GM12878 (cell line): ENCODE data around the gene CGB2. TPM values are rescaled to one million over a fixed set of nuclear protein-coding genes. Genes with fewer than 3 reads are reported as not detected.

Experiments used
- ATAC-seq: fragments of 200-7000 bp; cut with Tn5 transposase; 3 replicates; pipeline ENCODE4 v1.9.1; 2020; ENCODE audit warnings: mild to moderate bottlenecking, moderate library complexity
- BruUV-seq: library from RNA; stranded (reverse); fragments of 400-500 nt; replicated peaks from 2 replicates; lab custom pipeline; 2021; lab: Mats Ljungman, UMichigan
- CTCF ChIA-PET: fragments of 300-600 bp; sonication (Branson Sonifier 250); formaldehyde crosslinking; extraction: SDS; loops from one replicate; lab custom pipeline; 2021; ENCODE audit warnings: inconsistent platforms; lab: Yijun Ruan, JAX
- POLR2A ChIA-PET: fragments of 350-600 bp; formaldehyde crosslinking; extraction: SDS; loops from one replicate; lab custom pipeline; 2021; ENCODE audit warnings: inconsistent platforms; lab: Charles Lee
- RAD21 ChIA-PET: fragments of 300-600 bp; sonication (Branson Sonifier 250); formaldehyde crosslinking; loops from one replicate; lab custom pipeline; 2023; ENCODE audit warnings: antibody characterized with exemption; ENCODE audit not compliant: unreplicated experiment; lab: Charles Lee
- SMC1A ChIA-PET: fragments of 300-600 bp; sonication (Branson Sonifier 250); formaldehyde crosslinking; loops from one replicate; lab custom pipeline; 2023; ENCODE audit not compliant: unreplicated experiment, uncharacterized antibody; lab: Charles Lee
- DNase-seq: peaks from one replicate; pipeline ENCODE4 v3.0.0-alpha.2; 2011; ENCODE audit warnings: low read depth, low spot score
- FAIRE-seq: peaks from 3 replicates; lab custom pipeline; 2011; peaks lifted over from hg19 to GRCh38; lab: Jason Lieb, UNC
- H2AFZ ChIP-seq: 2 replicates; pipeline ENCODE4 v1.6.0; 2011; ENCODE audit warnings: low read depth, low read length, control low read depth; ENCODE audit not compliant: control insufficient read depth
- H3K27ac ChIP-seq: 2 replicates; pipeline ENCODE4 v1.5.1; 2011; ENCODE audit warnings: control low read depth; ENCODE audit not compliant: control insufficient read depth, insufficient read depth
- H3K27me3 ChIP-seq, 2 experiments: replicated peaks in 1 of 2; 2 replicates each; pipeline versions ENCODE4 v1.6.0 to v1.6.1; 2011; ENCODE audit warnings: low read length in 1 of 2; ENCODE audit not compliant: control insufficient read depth in 2 of 2, insufficient read depth in 2 of 2
- H3K36me3 ChIP-seq, 2 experiments: 2 replicates each; pipeline ENCODE4 v1.5.1; 2011; ENCODE audit warnings: low read length in 1 of 2; ENCODE audit not compliant: control insufficient read depth in 2 of 2, insufficient read depth in 2 of 2
- H3K4me1 ChIP-seq: 2 replicates; pipeline ENCODE4 v1.6.1; 2011; ENCODE audit warnings: mild to moderate bottlenecking, low read length, moderate library complexity, mixed read lengths; ENCODE audit not compliant: control insufficient read depth, insufficient read depth
- H3K4me2 ChIP-seq: 2 replicates; pipeline ENCODE4 v1.6.0; 2011; ENCODE audit warnings: control low read depth; ENCODE audit not compliant: control insufficient read depth, insufficient read depth
- H3K4me3 ChIP-seq: fragments of 200-600 bp; sonication (generic); 2 replicates; pipeline ENCODE4 v1.5.1; 2016
- H3K79me2 ChIP-seq: 2 replicates; pipeline ENCODE4 v1.6.0; 2011; ENCODE audit warnings: low read length; ENCODE audit not compliant: control insufficient read depth, insufficient read depth
- H3K9ac ChIP-seq: 2 replicates; pipeline ENCODE4 v1.8.0; 2011; ENCODE audit warnings: low read length, control low read depth, mixed read lengths; ENCODE audit not compliant: control insufficient read depth, insufficient read depth
- H3K9me3 ChIP-seq: replicated peaks from 3 replicates; pipeline ENCODE4 v1.5.1; 2011; ENCODE audit warnings: mild to moderate bottlenecking, low read length; ENCODE audit not compliant: control insufficient read depth, insufficient read depth
- H4K20me1 ChIP-seq: 2 replicates; pipeline ENCODE4 v1.6.0; 2011; ENCODE audit not compliant: control insufficient read depth, insufficient read depth
- BACH1 ChIP-seq: fragments of 450-650 bp; IDR thresholded peaks from 2 replicates; pipeline ENCODE4 v1.6.1; 2017; ENCODE audit warnings: mild to moderate bottlenecking, borderline replicate concordance
- CREB1 ChIP-seq: IDR thresholded peaks from 2 replicates; pipeline ENCODE4 v1.6.1; 2012; ENCODE audit warnings: low read depth, mild to moderate bottlenecking, inconsistent platforms
- DPF2 ChIP-seq: fragments of 450-650 bp; IDR thresholded peaks from 2 replicates; pipeline ENCODE4 v1.6.1; 2017; ENCODE audit warnings: mild to moderate bottlenecking
- EED ChIP-seq: sonication (generic); IDR thresholded peaks from 2 replicates; pipeline ENCODE4 v1.6.1; 2016; ENCODE audit warnings: antibody characterized with exemption, low read depth
- EGR1 ChIP-seq, 2 experiments: IDR thresholded peaks; 1 replicate in 1 of 2; 2 replicates in 1 of 2; pipeline ENCODE4 v1.6.1; 2011 to 2012; ENCODE audit warnings: low read depth in 2 of 2, low read length in 2 of 2, borderline replicate concordance in 1 of 2, mild to moderate bottlenecking in 1 of 2, moderate library complexity in 1 of 2
- FOXM1 ChIP-seq: IDR thresholded peaks from 2 replicates; pipeline ENCODE4 v1.6.1; 2012; ENCODE audit warnings: low read depth, mild to moderate bottlenecking, inconsistent platforms, low read length, moderate library complexity
- GABPA ChIP-seq: IDR thresholded peaks from 2 replicates; pipeline ENCODE4 v1.6.1; 2014; ENCODE audit warnings: antibody characterized with exemption, low read depth, mild to moderate bottlenecking, inconsistent platforms
- HDAC2 ChIP-seq: fragments of 200-600 bp; sonication (generic); IDR thresholded peaks from 2 replicates; pipeline ENCODE4 v1.6.1; 2017
- IRF4 ChIP-seq: IDR thresholded peaks from 2 replicates; pipeline ENCODE4 v1.6.1; 2011; ENCODE audit warnings: low read depth, low read length
- LARP7 ChIP-seq: fragments of 450-650 bp; IDR thresholded peaks from 2 replicates; pipeline ENCODE4 v1.6.1; 2017; ENCODE audit warnings: mild to moderate bottlenecking
- NFIC ChIP-seq: IDR thresholded peaks from 2 replicates; pipeline ENCODE4 v1.6.1; 2012; ENCODE audit warnings: low read depth, mild to moderate bottlenecking, inconsistent platforms, low read length, moderate library complexity
- PML ChIP-seq: IDR thresholded peaks from 2 replicates; pipeline ENCODE4 v1.6.1; 2012; ENCODE audit warnings: low read length, inconsistent platforms
- SREBF1 ChIP-seq: IDR thresholded peaks from 2 replicates; pipeline ENCODE4 v1.6.1; 2012; ENCODE audit warnings: mild to moderate bottlenecking, low read length
- SUPT20H ChIP-seq: IDR thresholded peaks from 2 replicates; pipeline ENCODE4 v1.6.1; 2011; ENCODE audit warnings: low read depth, mild to moderate bottlenecking, low read length, moderate library complexity, borderline replicate concordance; ENCODE audit not compliant: control insufficient read depth
- SUZ12 ChIP-seq: fragments of 200-600 bp; sonication (generic); IDR thresholded peaks from one replicate; pipeline ENCODE4 v1.6.1; 2018; ENCODE audit warnings: antibody characterized with exemption, mild to moderate bottlenecking; ENCODE audit not compliant: unreplicated experiment
- WRNIP1 ChIP-seq: IDR thresholded peaks from 2 replicates; pipeline ENCODE4 v1.6.1; 2011; ENCODE audit warnings: low read depth, low read length, improper control_type of control experiment, borderline replicate concordance
- YY1 ChIP-seq: IDR thresholded peaks from 2 replicates; pipeline ENCODE4 v1.6.1; 2011; ENCODE audit warnings: low read depth, mild to moderate bottlenecking, low read length
- WGBS: methylation state at CpG from one replicate; pipeline ENCODE4 v1.1.6; 2016; ENCODE audit warnings: low lambda C conversion rate; ENCODE audit not compliant: insufficient replicate concordance, insufficient coverage; ENCODE audit errors: missing lambda C conversion rate; 5-methylcytosine and 5-hydroxymethylcytosine counted together
- in situ Hi-C: fragments of 300-500 bp; cut with MboI; formaldehyde crosslinking; loops from 9 replicates; pipeline ENCODE4 v1.14.3; 2018; ENCODE audit warnings: mixed read lengths
- intact Hi-C: fragments of 100-400 bp; cut with micrococcal nuclease; formaldehyde crosslinking; loops from one replicate; pipeline ENCODE4 v1.14.2; 2022; ENCODE audit not compliant: unreplicated experiment
- polyA plus RNA-seq, 11 experiments: library from polyadenylated mRNA; depleted of rRNA in 4 of 11; unstranded in 6 of 11; stranded (reverse) in 5 of 11; fragments of >200 nt; fragmentation: Nextera tagmentation in 4 of 11; fragmentation: Illumina TruSeq in 1 of 11; extraction: Ambion mirVana in 4 of 11; extraction: Trizol in 1 of 11; gene quantifications; 1 replicate in 1 of 11; 2 replicates in 10 of 11; pipeline versions ENCODE4 v1.2.1 to v1.2.3, GENCODE V29; 2011 to 2016; ENCODE audit warnings: inconsistent platforms in 2 of 11, missing spikeins in 2 of 11, low read depth in 1 of 11
- total RNA-seq, 4 experiments: library from RNA; depleted of rRNA in 3 of 4; stranded (reverse); fragments of >200 nt in 3 of 4; fragmentation: Illumina TruSeq in 1 of 4; extraction: Trizol in 1 of 4; gene quantifications; 2 replicates each; pipeline versions ENCODE4 v1.2.1 to v1.2.3, GENCODE V29; 2013 to 2021
- TF ChIP-seq, protein P1 (sequence below), 3 experiments: IDR thresholded peaks in 2 of 3; conservative IDR thresholded peaks in 1 of 3; 2 replicates each; pipeline ENCODE4 v1.5.1; 2011; ENCODE audit warnings: low read depth in 3 of 3, low read length in 3 of 3, mild to moderate bottlenecking in 3 of 3, control low read depth in 2 of 3, moderate library complexity in 2 of 3, inconsistent platforms in 1 of 3, mixed read lengths in 1 of 3; ENCODE audit not compliant: control insufficient read depth in 2 of 3, insufficient read depth in 1 of 3; ENCODE audit errors: extremely low read depth in 1 of 3
- TF ChIP-seq, protein P2 (sequence below): IDR thresholded peaks from 2 replicates; pipeline ENCODE4 v1.6.1; 2012; ENCODE audit warnings: improper control_type of control experiment, low read depth, low read length; ENCODE audit not compliant: insufficient replicate concordance

Gene CGB2
- total and polyA plus RNA-seq, 10 of the 15 experiments (the other 5 are each of a cell fraction or from before 2014, with no cell fraction given): 0.20 to 0.37 TPM; not detected in 8

DNA sequence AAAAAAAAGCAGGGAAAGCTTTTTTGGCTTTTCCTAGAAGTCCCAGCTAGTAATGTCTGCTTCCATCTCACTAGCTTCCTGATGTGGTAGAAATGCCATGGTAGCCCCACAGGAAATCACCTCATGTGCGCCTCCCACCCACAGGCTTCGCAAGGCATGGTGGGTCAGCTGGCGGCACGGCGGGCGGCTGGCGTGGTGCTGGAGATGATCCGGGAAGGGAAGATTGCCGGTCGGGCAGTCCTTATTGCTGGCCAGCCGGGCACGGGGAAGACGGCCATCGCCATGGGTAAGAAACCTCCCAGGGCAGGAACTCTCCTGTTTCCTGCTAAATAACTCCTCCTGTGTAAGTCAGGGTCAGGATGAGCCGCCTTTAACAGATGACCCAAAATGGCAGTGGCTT lies 27.6 kb upstream of the CGB2 start:
- H3K4me1 ChIP-seq: no peaks in the 10 kb centered on the region
- no peak overlapping the region for H3K4me2 ChIP-seq
- in situ Hi-C loops: no loop called here
- no peak overlapping the region for H2AFZ ChIP-seq
- H3K9me3 ChIP-seq: no peaks in the 10 kb centered on the region
- TF ChIP-seq, protein P1, sequence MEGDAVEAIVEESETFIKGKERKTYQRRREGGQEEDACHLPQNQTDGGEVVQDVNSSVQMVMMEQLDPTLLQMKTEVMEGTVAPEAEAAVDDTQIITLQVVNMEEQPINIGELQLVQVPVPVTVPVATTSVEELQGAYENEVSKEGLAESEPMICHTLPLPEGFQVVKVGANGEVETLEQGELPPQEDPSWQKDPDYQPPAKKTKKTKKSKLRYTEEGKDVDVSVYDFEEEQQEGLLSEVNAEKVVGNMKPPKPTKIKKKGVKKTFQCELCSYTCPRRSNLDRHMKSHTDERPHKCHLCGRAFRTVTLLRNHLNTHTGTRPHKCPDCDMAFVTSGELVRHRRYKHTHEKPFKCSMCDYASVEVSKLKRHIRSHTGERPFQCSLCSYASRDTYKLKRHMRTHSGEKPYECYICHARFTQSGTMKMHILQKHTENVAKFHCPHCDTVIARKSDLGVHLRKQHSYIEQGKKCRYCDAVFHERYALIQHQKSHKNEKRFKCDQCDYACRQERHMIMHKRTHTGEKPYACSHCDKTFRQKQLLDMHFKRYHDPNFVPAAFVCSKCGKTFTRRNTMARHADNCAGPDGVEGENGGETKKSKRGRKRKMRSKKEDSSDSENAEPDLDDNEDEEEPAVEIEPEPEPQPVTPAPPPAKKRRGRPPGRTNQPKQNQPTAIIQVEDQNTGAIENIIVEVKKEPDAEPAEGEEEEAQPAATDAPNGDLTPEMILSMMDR (IDR thresholded peaks at IDR 0.05 in 2 of 3, conservative IDR thresholded peaks at IDR 0.05 in 1 of 3; ENCODE audit: control insufficient read depth in 2 of 3, extremely low read depth in 1 of 3, insufficient read depth in 1 of 3, low read depth in 3 of 3, low read length in 3 of 3): no peak
- no peak for TF ChIP-seq HDAC2
- TF ChIP-seq DPF2: no peak
- TF ChIP-seq PML: no peak
- no peak for TF ChIP-seq GABPA
- no peak for TF ChIP-seq WRNIP1
- TF ChIP-seq CREB1: no peak
- no peak for TF ChIP-seq EED
- TF ChIP-seq SUPT20H: no peak
- no peak for TF ChIP-seq BACH1
- TF ChIP-seq, protein P2, sequence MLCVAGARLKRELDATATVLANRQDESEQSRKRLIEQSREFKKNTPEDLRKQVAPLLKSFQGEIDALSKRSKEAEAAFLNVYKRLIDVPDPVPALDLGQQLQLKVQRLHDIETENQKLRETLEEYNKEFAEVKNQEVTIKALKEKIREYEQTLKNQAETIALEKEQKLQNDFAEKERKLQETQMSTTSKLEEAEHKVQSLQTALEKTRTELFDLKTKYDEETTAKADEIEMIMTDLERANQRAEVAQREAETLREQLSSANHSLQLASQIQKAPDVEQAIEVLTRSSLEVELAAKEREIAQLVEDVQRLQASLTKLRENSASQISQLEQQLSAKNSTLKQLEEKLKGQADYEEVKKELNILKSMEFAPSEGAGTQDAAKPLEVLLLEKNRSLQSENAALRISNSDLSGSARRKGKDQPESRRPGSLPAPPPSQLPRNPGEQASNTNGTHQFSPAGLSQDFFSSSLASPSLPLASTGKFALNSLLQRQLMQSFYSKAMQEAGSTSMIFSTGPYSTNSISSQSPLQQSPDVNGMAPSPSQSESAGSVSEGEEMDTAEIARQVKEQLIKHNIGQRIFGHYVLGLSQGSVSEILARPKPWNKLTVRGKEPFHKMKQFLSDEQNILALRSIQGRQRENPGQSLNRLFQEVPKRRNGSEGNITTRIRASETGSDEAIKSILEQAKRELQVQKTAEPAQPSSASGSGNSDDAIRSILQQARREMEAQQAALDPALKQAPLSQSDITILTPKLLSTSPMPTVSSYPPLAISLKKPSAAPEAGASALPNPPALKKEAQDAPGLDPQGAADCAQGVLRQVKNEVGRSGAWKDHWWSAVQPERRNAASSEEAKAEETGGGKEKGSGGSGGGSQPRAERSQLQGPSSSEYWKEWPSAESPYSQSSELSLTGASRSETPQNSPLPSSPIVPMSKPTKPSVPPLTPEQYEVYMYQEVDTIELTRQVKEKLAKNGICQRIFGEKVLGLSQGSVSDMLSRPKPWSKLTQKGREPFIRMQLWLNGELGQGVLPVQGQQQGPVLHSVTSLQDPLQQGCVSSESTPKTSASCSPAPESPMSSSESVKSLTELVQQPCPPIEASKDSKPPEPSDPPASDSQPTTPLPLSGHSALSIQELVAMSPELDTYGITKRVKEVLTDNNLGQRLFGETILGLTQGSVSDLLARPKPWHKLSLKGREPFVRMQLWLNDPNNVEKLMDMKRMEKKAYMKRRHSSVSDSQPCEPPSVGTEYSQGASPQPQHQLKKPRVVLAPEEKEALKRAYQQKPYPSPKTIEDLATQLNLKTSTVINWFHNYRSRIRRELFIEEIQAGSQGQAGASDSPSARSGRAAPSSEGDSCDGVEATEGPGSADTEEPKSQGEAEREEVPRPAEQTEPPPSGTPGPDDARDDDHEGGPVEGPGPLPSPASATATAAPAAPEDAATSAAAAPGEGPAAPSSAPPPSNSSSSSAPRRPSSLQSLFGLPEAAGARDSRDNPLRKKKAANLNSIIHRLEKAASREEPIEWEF: no peak
- no peak for TF ChIP-seq EGR1 (IDR thresholded peaks at IDR 0.05; ENCODE audit: borderline replicate concordance in 1 of 2, low read depth in 2 of 2, low read length in 2 of 2)
- TF ChIP-seq IRF4: no peak
- TF ChIP-seq SREBF1: no peak
- TF ChIP-seq LARP7: no peak
- no peak for TF ChIP-seq YY1
- no peak for TF ChIP-seq FOXM1
- no peak for TF ChIP-seq SUZ12
- TF ChIP-seq NFIC: no peak
- BruUV-seq: no TSS peak
- H3K4me3 ChIP-seq: no peak overlapping the region
- SMC1A ChIA-PET: interaction anchor here (0.6 to 1.0 kb wide), 2 partner anchors 11 to 484 kb away, joined by 4 read pairs; partner anchors contain the start of genes GYS1 and RUVBL2
- H4K20me1 ChIP-seq: no peaks in the 10 kb centered on the region
- POLR2A ChIA-PET: interaction anchor here (0.6 to 1.1 kb wide), 5 partner anchors 11 to 140 kb away, joined by 3 to 7 read pairs (median 3); partner anchors contain the start of genes GYS1 and RUVBL2
- H3K79me2 ChIP-seq: no peaks in the 10 kb centered on the region; the same call in 1 of the 2 replicates
- H3K9ac ChIP-seq: no peak overlapping the region
- intact Hi-C loops: no loop called here
- CTCF ChIA-PET: interaction anchor here (0.6 to 0.8 kb wide), 3 partner anchors 9 to 215 kb away, joined by 3 read pairs; no protein-coding TSS in a partner anchor
- DNase-seq (no peak), FAIRE-seq (no peak), ATAC-seq (no peak)
- RAD21 ChIA-PET: no interaction called here
- over 99% methylated on average over 15 of the region's 15 CpGs for WGBS
- H3K27ac ChIP-seq: no peak overlapping the region
- H3K36me3 ChIP-seq: peaks cover 13 to 16% of the 10 kb centered on the region in 2 experiments
- no peaks in the 10 kb centered on the region for H3K27me3 ChIP-seq
